SJSA1 (cell line): ENCODE measurements around the gene YIPF3. TPM values are rescaled to one million over a fixed set of nuclear protein-coding genes. Genes with fewer than 3 reads are reported as not detected.
"Not testable (repeated sequence)": the region's sequence is repeated elsewhere in the genome, so short reads cannot be mapped to it uniquely, and the experiment has no call there.

ENCODE experiments used
- DNase-seq, 2 experiments: peaks; one replicate each; pipeline ENCODE4 v3.0.0-alpha.2; 2015 to 2020; ENCODE audit warnings: low spot score in 2 of 2, low read depth in 1 of 2
- H3K27ac ChIP-seq: fragments of 250-450 bp; sonication (Bioruptor Pico); 2 replicates; pipeline ENCODE4 v1.5.1; 2020; ENCODE audit warnings: mild to moderate bottlenecking, moderate library complexity
- H3K27me3 ChIP-seq: fragments of 250-450 bp; sonication (Bioruptor Pico); replicated peaks from 2 replicates; pipeline ENCODE4 v1.5.1; 2020; ENCODE audit warnings: mild to moderate bottlenecking, moderate library complexity
- H3K36me3 ChIP-seq: fragments of 250-450 bp; sonication (Bioruptor Pico); 2 replicates; pipeline ENCODE4 v1.5.1; 2020; ENCODE audit warnings: mild to moderate bottlenecking
- H3K4me1 ChIP-seq: fragments of 250-450 bp; sonication (Bioruptor Pico); replicated peaks from 2 replicates; pipeline ENCODE4 v1.6.1; 2021; ENCODE audit warnings: mild to moderate bottlenecking
- H3K4me3 ChIP-seq: fragments of 250-450 bp; sonication (Bioruptor Pico); 2 replicates; pipeline ENCODE4 v1.5.1; 2020; ENCODE audit warnings: mild to moderate bottlenecking
- H3K9me3 ChIP-seq: fragments of 250-450 bp; sonication (Bioruptor Pico); replicated peaks from 2 replicates; pipeline ENCODE4 v1.5.1; 2020; ENCODE audit warnings: mild to moderate bottlenecking
- total RNA-seq: library from RNA; depleted of rRNA; stranded (reverse); fragments of >200 nt; shearing (Covaris generic); gene quantifications from 2 replicates; pipeline ENCODE4 v1.2.3, GENCODE V29; 2014

The YIPF3 gene
- total RNA-seq, 1 experiment from 2014 or later, result 116 TPM

- H3K27me3 ChIP-seq, result peaks cover 6% of the 10 kb centered on the region
- peaks cover under 1% of the 10 kb centered on the region; the same call in 1 of the 2 replicates for H3K9me3 ChIP-seq
- H3K36me3 ChIP-seq, result peaks cover 35% of the 10 kb centered on the region
- H3K27ac ChIP-seq, result no peak overlapping the region
- no peak overlapping the region for H3K4me3 ChIP-seq
- peaks cover 7% of the 10 kb centered on the region for H3K4me1 ChIP-seq
- no peak for DNase-seq
Measured at GRCh38 chr6:43504756-43505593, 11.8 kb downstream of the YIPF3 start.

GRCh38 chr6:43503443-43503842 is 13.3 kb downstream of the YIPF3 start:
- no peak for DNase-seq
- no peaks in the 10 kb centered on the region for H3K9me3 ChIP-seq
- H3K4me1 ChIP-seq, result no peaks in the 10 kb centered on the region
- H3K27me3 ChIP-seq, result no peaks in the 10 kb centered on the region; the same call in 1 of the 2 replicates
- H3K27ac ChIP-seq, result no peak overlapping the region
- H3K4me3 ChIP-seq, result no peak overlapping the region
- H3K36me3 ChIP-seq, result peaks cover 50% of the 10 kb centered on the region

GRCh38 chr6:43502666-43503065 is 14.1 kb downstream of the YIPF3 start:
- Histone ChIP-seq H3K9me3 (no peaks in the 10 kb centered on the region), H3K27ac (no peak overlapping the region), H3K4me1 (no peaks in the 10 kb centered on the region), H3K4me3 (no peak overlapping the region), H3K27me3 (no peaks in the 10 kb centered on the region; the same call in 1 of the 2 replicates), H3K36me3 (peaks cover 58% of the 10 kb centered on the region)
- no peak for DNase-seq

GRCh38 chr6:43500921-43501320 is 15.8 kb downstream of the YIPF3 start:
- H3K9me3 ChIP-seq, result no peaks in the 10 kb centered on the region
- H3K4me3 ChIP-seq, result no peak overlapping the region
- peaks cover 60% of the 10 kb centered on the region for H3K36me3 ChIP-seq
- H3K27me3 ChIP-seq, result no peaks in the 10 kb centered on the region
- DNase-seq, result no peak
- no peak overlapping the region for H3K27ac ChIP-seq
- H3K4me1 ChIP-seq, result peaks cover 5% of the 10 kb centered on the region; the same call in 1 of the 2 replicates

- Histone ChIP-seq H3K36me3 (peaks cover 52% of the 10 kb centered on the region), H3K4me1 (peaks cover 11% of the 10 kb centered on the region), H3K27ac (no peak overlapping the region), H3K4me3 (no peak overlapping the region), H3K9me3 (no peaks in the 10 kb centered on the region), H3K27me3 (no peaks in the 10 kb centered on the region)
- DNase-seq, result no peak
Measured at GRCh38 chr6:43499028-43499815, 17.5 kb downstream of the YIPF3 start.

- Histone ChIP-seq H3K36me3 (peaks cover 51% of the 10 kb centered on the region), H3K4me1 (peaks cover 11% of the 10 kb centered on the region)
- H3K27me3 ChIP-seq, H3K27ac ChIP-seq, H3K4me3 ChIP-seq, H3K9me3 ChIP-seq, DNase-seq: not testable (repeated sequence)
Measured at GRCh38 chr6:43498291-43498690, 18.4 kb downstream of the YIPF3 start.

- no peaks in the 10 kb centered on the region for H3K9me3 ChIP-seq
- no peak overlapping the region for H3K4me3 ChIP-seq
- no peaks in the 10 kb centered on the region for H3K27me3 ChIP-seq
- H3K4me1 ChIP-seq, result peaks cover 13% of the 10 kb centered on the region
- DNase-seq, result no peak
- peaks cover 49% of the 10 kb centered on the region for H3K36me3 ChIP-seq
- no peak overlapping the region for H3K27ac ChIP-seq
Measured at GRCh38 chr6:43497689-43498088, 19.0 kb downstream of the YIPF3 start.

- H3K36me3 ChIP-seq, result peaks cover 43% of the 10 kb centered on the region
- no peak overlapping the region for H3K27ac ChIP-seq
- no peak for DNase-seq
- H3K27me3 ChIP-seq, result no peaks in the 10 kb centered on the region
- no peaks in the 10 kb centered on the region for H3K9me3 ChIP-seq
- peaks cover 19% of the 10 kb centered on the region for H3K4me1 ChIP-seq
- H3K4me3 ChIP-seq, result no peak overlapping the region
Measured at GRCh38 chr6:43497129-43497396, 19.7 kb downstream of the YIPF3 start.

- Histone ChIP-seq H3K27me3 (no peaks in the 10 kb centered on the region), H3K27ac (no peak overlapping the region), H3K9me3 (no peaks in the 10 kb centered on the region), H3K36me3 (peaks cover 43% of the 10 kb centered on the region), H3K4me1 (peaks cover 22% of the 10 kb centered on the region), H3K4me3 (no peak overlapping the region)
- no peak for DNase-seq
Measured at GRCh38 chr6:43496370-43497128, 20.2 kb downstream of the YIPF3 start.

GRCh38 chr6:43495409-43495941 is 21.3 kb downstream of the YIPF3 start:
- Histone ChIP-seq H3K36me3 (peaks cover 36% of the 10 kb centered on the region), H3K9me3 (no peaks in the 10 kb centered on the region), H3K4me1 (peaks cover 22% of the 10 kb centered on the region), H3K27me3 (no peaks in the 10 kb centered on the region), H3K27ac (no peak overlapping the region), H3K4me3 (no peak overlapping the region)
- DNase-seq, result no peak

GRCh38 chr6:43494766-43495165 is 22.0 kb downstream of the YIPF3 start:
- no peaks in the 10 kb centered on the region for H3K9me3 ChIP-seq
- no peak overlapping the region for H3K27ac ChIP-seq
- no peak overlapping the region for H3K4me3 ChIP-seq
- no peaks in the 10 kb centered on the region for H3K27me3 ChIP-seq
- peaks cover 30% of the 10 kb centered on the region for H3K36me3 ChIP-seq
- H3K4me1 ChIP-seq, result peaks cover 22% of the 10 kb centered on the region
- DNase-seq, result no peak

GRCh38 chr6:43494321-43494720 is 22.4 kb downstream of the YIPF3 start:
- no peak overlapping the region for H3K4me3 ChIP-seq
- no peak overlapping the region for H3K27ac ChIP-seq
- peaks cover 26% of the 10 kb centered on the region for H3K36me3 ChIP-seq
- no peaks in the 10 kb centered on the region for H3K27me3 ChIP-seq
- DNase-seq, result no peak
- peaks cover 22% of the 10 kb centered on the region for H3K4me1 ChIP-seq
- H3K9me3 ChIP-seq, result no peaks in the 10 kb centered on the region

- no peak overlapping the region for H3K4me3 ChIP-seq
- no peak for DNase-seq
- no peaks in the 10 kb centered on the region for H3K9me3 ChIP-seq
- H3K4me1 ChIP-seq, result peaks cover 22% of the 10 kb centered on the region
- H3K27me3 ChIP-seq, result no peaks in the 10 kb centered on the region
- no peak overlapping the region for H3K27ac ChIP-seq
- H3K36me3 ChIP-seq, result peaks cover 21% of the 10 kb centered on the region
Measured at GRCh38 chr6:43493833-43494232, 22.9 kb downstream of the YIPF3 start.
